HG03135 (cell line): ENCODE data around the gene FAM240A.
"Not testable (repeated sequence)": the region's sequence is repeated elsewhere in the genome, so short reads cannot be mapped to it uniquely, and the experiment has no call there.

Experiments used
- ATAC-seq: cut with Tn5 transposase; IDR thresholded peaks from one replicate; pipeline ENCODE4 v1.9.1; 2021; ENCODE audit warnings: mild to moderate bottlenecking, moderate library complexity; ENCODE audit not compliant: unreplicated experiment

Gene FAM240A

DNA sequence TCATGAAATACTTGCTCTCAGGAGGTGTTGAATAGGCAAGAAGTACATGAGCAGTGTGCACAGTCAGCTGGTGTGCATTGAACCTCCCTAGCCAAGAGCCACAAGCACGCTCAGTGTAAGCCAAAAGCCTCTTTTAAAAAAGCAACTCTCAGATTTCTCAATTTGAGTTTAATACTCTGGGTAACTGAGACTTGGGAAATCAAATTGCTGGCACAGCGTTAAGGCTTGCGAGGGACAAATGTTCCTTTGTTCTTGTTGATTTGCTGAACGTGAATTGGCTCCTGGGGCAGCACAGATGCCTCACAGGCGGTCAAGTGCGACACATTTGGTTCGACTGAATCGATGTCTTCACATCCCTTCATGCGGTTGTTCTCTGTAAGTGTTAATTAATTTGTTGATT is at the start of gene FAM240A:
Gene FAM240A, plus strand, starts transcription at position 202 of the 400 bp plus-strand sequence. Its CDS starts 159 bp downstream, at position 361.
- ATAC-seq: no peak

DNA sequence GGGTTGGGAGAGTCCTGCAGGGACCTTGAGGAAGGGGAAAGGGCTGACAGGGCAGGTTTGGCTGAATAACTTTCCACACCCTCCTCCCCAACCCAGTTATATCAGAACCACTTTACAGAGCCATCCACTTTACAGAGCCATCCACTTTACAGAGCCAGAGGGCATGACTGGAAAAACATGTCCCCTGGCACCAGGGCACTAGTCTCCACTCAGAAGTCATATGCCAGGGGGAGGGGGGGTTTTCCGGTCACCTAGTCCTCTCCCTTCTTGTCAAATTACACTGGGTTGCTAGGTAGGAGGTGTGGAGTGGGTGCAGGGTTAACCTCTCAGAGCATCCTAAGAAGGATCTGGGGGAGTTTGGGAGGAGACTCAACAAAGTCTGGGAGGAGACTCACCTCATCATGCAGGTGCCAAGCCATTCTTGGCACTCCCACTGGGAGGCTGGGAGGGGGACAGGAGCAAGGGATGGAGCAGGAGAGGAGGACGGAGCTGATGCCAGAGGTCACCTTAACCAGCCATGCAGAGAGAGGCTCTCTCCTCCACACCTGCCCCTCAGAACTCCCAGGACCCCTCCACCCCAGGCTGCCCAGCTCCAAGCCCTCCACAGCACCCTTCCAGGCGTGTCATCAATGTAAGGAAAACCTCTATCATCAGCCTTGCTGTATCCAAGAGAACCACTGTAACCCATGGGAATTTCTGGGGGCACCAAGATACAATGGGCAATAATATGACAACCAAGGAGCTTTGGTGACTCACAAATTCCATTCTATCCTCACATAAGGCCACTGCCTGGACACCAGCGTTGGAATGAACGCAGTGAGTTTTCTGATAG is 47.9 kb upstream of the FAM240A start:
- no peak for ATAC-seq

DNA sequence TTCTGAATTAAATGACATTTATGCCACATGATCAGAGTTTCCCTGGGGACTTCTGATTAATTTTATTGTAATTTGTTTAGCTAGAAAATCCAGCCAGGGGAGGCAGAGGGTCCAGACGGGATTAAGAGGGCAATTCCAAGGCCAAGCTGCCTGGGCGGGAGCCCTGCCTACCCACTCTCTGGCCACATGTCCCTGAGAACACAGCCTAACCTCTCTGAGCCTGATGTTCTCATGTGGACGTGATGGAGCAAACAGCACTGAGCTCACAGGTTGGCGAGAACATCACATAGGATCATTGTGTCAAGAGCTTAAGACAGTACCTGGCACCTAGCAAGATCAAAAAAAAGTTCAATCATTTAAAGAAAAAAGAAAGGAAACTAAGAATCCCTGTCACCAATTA is 47.2 kb upstream of the FAM240A start:
- no peak for ATAC-seq

DNA sequence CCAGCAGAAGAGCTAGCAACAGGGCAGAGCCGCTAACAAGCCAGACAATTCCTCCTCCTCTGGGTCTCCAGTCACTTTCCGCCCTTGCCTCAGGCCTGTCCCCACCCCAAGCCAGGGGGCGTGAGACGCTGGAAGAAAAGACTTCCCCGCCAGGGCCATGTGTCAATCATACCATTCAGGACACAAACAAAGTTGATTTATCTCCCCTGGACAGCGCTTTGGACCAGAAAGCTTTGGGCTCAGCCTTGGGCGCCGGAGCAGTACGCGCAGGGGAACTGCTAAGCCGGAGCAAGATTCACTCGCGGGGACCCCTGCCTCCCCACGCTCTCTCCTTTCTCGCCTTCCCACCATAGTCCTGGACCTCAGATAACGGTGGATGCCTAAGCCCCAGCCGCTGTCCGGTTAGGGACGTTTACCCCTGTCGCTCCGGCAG is 46.7 kb upstream of the FAM240A start:
- ATAC-seq: no peak

DNA sequence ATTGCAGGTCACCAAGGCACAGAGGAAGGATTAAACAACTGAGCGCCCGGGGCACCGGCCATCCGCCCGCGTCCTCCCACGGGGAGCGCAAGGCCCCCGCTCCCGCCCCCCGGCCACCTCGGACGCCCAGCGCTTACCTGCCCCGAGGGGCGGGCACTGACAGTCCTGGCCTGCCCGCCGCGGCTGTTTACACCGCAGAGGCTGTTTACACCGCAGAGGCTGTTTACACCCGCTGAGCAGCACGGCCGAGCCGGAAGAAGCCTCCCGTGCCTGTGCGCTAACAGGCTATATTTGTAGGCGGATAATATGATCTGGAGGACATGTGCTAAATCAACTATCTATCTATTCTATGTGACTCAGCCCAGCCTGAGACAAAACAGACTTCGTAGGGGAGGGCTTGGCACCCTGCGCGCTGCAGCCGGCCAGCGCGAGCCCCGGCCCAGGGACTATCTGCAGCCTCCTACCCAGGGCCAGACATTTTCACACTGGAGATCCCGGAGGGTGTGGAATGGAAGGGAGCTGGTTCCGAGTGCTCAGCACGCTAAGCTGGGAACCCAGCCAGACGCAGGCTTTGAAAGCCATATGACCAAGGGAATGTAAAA is 46.2 kb upstream of the FAM240A start, which contains the start of gene LRRC2:
Gene LRRC2, minus strand, starts transcription at position 263 of the 602 bp plus-strand sequence. CDS start 14,711 bp downstream, outside the sequence.
- no peak for ATAC-seq

DNA sequence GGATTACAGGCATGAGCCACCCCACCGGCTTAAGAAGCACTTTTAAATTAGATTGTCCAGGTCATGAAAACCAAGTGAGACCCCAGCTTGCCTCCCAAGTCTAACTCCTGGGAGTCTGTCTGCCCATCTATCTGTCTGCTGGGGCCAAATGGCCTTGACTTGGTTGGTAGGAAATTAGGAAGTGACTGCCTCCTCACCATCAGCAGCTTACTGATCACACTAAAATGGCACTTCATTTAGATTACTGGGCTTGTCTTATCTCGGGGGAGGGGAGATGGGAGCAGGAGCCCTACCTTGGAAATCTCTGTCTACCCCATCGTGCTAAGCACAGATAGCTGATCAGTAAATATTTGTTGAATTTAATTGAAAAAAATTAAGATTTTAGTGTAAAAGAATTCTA is 40.6 kb upstream of the FAM240A start:
- ATAC-seq: no peak

DNA sequence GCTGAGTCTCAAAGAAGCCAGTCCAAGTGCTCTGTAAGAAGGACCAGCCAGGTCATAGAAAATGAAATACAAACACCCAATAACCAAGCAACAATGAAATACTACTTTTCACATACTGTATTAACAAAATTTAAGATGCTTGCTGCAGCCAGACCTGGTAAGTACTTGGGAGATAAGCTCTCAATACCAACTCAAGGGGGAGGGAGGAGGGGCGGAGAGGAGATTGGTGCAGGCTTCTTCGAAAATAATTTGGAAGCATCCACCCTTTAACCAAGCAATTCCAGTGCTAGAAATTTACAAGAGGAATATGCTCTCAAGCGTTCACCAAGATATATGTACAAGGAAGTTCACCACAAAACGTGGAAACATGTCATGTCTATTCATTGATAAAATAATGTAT is 38.6 kb upstream of the FAM240A start:
- no peak for ATAC-seq

DNA sequence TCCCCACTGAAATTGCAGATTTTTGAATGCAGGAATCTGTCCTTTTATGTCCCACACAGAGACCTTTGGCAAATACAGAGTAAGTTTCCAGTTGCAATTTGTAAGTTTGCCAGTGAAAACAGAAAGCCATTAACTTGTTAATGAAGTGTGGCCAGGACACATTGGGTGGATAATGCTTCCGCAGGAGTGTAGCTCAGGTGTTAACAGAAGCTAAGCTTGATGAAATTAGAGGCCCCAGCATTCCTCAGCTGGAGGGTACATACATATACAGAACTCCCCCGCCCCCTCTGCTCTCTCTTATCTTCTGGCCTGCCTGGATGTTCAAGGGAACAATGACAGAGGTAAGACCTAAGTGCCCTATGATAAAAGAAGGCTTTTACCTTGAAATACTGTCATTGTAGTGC is 38.1 kb upstream of the FAM240A start:
- no peak for ATAC-seq

DNA sequence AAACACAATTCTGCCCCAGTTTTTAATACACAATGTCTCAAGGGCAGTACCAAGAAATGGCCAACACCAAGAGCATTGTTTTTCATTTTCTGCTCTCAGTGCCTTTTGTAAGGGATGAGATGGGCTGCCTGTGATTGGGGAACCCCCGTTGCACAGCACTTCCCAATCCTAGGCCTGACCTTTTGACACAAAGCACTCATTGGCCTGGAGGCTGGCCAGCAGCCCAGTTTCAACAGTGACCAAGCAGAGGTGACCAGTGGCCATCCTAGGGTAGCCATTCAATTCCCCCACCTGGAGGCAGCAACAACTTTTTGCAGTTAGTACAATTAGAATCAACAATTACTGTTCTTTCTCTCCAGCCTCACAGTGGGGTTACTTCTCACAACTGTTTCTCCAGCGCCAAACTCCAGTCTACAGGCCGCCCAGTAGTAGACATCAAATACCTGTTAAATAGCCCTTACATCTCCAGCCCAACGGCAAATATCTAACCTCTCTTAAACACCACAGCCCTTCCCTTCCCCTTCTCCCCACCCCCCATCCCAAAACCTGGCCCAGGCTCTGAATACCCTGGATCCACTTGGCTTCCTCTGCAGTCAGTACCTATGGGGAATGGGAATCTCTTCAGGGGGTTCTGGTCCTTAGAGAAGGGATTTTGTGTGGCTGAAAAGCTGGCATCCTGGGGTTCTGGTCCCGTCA is 37.3 kb upstream of the FAM240A start:
- ATAC-seq: no peak

DNA sequence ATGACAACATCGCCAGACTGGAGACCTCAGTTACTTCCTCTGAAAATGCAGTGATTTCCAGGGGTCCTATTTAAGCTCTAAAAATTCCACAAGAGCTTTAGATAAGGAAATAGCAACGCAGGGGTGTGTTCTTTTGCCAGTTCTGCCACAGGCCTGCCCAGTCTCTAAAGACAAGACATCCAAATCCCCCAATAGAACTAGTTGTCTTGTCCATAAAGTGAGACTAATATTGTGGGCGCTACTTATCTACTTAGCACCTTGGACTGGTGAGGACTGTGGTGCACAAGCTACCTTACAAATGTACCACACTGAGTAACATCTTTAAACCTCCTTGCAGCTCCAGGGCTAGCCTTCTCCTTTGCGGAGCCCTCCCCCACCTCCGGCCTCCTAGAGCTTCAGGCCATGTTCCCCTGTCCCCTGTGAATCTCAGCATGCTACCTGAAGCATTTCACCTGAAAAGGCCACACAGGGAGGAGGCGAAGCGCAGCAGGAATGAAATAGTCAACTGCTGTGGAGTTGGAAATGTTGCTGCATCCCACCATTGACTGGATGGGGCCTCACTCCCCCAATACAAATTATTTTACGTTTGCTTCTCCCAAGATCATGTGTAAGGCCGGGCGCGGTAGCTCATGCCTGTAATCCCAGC is 36.6 kb upstream of the FAM240A start:
- no peak for ATAC-seq

DNA sequence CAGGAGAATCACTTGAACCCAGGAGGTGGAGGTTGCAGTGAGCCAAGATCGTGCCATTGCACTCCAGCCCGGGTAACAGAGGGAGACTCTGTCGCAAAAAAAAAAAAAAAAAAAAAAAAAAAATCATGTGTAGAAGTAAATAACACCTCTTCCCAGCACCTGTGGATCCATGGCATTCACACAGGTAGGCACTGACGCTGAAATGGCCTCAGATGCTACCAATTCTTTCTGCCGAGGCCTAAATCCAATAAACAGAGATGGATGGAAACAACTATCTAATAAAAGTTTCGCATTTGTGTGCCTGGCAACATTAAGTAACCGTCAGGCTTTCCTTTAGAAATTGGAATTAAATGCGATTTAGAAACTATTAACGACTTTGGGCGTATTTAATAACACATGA is 35.9 kb upstream of the FAM240A start:
- ATAC-seq: no peak

DNA sequence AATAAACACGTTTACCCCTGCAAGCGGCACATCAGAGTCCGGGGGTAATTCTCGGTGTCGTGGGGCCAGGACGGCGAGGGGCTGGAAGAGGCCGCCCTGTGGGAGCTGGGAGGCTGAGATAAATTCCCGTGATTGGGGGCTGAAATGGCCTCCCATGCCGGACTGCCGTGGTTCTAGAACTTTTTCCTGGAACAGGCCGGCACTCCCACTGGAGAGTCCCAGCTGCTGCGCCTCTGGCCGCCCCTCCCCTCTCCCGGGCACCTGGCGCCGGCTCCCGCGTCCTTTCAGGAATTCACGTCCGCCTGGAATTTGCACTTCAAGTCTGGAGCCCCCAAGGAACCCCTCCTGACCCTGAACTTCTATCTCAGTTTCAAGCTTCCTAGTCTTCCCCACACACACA is 35.4 kb upstream of the FAM240A start:
- ATAC-seq: no peak

DNA sequence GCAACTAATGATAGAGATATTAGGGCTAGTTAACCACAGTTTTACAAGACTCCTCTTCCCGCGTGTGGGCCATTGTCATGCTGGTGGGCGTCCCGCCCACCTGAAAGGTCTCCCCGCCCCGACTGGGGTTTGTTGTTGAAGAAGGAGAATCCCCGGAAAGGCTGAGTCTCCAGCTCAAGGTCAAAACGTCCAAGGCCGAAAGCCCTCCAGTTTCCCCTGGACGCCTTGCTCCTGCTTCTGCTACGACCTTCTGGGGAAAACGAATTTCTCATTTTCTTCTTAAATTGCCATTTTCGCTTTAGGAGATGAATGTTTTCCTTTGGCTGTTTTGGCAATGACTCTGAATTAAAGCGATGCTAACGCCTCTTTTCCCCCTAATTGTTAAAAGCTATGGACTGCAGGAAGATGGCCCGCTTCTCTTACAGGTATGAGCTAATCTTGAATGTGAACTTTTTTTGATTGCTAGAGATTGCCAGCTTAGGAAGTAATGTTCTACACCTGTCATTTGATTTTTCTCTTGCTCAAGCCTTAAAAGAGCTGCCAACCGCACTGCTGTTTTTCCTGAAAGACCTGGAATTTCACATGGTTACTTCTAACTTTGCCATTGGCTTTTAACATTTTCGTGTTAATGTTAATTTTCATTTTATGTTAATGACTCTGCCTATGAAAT is 34.6 kb upstream of the FAM240A start:
- not testable (repeated sequence) for ATAC-seq

DNA sequence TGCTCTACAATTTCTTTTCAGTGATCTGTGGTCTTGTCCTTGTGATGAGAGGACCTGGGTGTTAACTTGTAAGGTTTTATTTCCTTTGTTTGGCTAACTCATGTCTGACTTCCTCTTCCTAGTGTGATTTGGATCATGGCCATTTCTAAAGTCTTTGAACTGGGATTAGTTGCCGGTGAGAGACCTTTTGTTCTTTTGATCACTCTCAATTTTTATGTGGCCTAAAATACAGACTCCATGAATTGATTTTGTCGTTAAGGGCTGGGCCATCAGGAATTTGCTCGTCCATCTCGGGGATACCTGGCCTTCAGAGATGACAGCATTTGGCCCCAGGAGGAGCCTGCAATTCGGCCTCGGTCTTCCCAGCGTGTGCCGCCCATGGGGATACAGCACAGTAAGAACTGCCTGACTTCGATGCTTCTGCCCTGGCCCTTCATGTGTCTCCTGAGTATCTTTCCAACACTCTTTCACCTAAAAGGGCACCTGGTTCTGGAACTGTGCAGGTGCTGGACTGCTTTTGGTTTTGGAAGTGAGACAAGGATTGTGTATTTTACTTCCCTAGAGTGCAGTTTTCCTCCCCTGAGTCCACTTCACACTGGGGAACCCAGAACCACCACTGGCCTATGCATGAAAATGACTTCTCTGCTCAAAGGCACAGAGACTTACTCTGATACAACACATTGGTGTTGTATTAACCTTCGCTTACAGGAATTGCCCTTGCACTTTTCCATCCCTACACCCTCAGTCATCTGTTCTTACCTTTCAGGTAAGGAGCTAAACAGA is 33.2 kb upstream of the FAM240A start:
- ATAC-seq: no peak

DNA sequence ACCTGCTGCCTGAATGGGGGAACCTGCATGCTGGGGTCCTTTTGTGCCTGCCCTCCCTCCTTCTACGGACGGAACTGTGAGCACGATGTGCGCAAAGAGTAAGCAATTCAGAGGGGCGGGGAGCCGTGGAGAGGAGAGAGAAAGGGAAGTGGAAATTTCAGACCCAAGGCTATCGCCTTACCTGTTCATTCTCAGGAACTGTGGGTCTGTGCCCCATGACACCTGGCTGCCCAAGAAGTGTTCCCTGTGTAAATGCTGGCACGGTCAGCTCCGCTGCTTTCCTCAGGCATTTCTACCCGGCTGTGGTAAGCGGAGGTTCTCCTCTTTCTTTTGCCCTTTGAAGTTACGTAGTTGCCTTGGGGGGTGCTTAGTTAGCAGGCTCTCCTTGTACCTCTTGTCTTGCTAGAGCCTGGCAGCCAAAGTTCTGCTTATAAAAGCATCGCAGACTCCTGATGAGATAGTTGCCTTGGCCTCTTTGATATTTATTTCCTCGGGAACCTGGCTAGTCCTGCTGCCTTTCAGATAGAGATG is 32.5 kb upstream of the FAM240A start:
- ATAC-seq: no peak

DNA sequence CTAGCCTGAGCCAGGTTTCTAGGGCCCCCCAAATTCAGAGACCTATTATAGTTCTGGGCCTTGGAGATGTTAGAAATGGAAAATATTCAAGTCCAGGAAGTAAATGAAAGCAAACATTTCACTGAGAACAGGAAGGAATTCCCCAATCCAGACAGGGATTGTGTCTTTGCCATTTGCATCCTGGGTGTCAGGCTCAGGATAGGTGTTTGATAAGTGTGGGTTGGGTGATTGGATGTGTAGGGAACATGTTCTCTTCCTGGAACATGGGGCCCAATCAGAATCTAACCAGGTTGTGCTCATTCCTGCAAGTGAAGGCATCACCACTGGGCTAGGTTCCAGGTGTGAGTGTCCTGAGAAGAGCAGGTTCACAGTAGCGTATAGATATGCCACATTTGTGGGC is 31.6 kb upstream of the FAM240A start:
- ATAC-seq: no peak

DNA sequence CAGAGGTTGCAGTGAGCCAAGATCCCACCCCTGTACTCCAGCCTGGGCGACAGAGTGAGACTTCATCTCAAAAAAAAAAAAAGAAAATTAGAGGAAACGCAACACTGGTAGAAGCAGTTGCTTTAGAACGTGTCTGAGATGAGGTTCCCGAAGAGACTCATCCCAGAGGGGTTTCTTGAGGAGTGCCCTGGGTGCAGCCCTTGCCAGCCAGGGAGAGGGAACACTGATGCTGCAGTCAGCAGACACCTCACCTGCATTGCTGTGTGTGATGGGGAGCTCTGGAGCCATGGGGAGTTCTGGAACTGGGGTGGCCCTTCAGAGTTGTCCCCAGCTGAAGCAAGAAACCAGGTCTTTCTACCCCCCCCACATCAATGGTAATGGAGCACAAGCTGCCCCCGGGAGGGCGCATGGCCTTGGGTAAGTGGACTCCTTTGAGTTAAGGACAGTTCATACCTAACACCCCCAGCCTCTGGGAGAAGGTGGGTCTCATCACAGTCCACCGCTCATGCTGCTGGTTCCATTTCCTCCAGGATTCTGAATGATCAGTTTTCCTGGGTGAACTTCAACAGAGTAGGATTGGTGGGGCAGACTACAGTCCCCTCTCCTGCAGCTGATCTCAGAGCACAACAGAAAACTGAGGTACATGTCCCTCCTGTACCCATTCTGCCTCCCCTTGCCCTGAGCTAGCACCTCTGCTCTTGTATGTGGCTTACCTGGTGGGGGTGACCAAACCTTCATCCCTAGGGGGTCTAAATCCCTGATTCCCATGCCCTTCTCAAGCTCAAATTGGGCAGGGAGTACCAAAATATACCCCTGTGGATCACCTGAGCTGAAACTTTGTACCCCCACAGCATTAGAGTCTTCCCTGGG is 27.5 kb upstream of the FAM240A start:
- no peak for ATAC-seq

DNA sequence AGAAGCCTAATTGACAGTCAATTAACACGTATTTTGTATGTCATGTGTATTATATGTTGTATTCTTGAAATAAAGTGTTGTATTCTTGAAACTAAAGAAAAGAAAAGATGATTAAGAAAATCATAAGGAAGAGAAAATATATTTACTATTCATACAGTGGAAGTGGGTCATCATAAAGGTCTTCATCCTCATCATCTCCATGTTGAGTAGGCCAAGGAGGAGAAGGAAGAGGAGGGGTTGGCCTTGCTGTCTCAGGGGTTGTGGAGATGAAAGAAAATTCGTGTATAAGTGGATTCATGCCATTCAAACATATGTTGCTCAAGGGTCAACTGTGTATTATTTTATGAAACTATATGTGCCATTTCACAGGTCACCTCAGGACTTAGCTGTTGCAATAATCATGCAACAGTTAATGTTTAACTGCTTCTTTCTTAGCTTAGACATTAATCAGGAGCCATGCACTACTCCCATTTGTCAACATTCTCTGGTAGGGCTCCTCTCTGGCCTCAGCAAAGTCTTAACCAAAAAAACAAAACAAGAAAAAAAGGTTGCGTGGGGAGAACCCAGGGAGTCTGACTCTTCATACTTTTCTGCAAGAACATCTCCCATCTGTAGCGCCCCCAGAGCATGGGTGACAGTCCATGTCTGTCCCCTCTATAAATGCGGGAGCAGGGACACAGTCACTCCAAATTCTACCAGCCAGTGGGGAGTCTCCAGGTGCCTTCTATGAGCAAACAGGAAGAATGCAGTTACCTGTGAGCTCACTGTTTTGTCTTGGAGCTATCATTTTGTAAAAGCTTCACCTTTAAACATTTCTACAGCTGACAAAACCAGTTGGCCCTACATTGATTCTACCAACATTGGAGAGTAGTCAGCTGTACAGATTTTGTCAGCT is 26.3 kb upstream of the FAM240A start:
- ATAC-seq: no peak
